GM19463 (cell line): ENCODE measurements around the gene IAH1.
A peak's percentile ranks its signal among the peaks of the same experiment; 100 is the strongest.

Source experiments
- ATAC-seq: cut with Tn5 transposase; IDR thresholded peaks from one replicate; pipeline ENCODE4 v1.9.1; 2021; ENCODE audit warnings: mild to moderate bottlenecking, moderate library complexity; ENCODE audit not compliant: unreplicated experiment

Gene IAH1

GRCh38 chr2:9527995-9528787 lies 53.8 kb downstream of the IAH1 start:
- ATAC-seq, result no peak

GRCh38 chr2:9532421-9532820 lies 58.1 kb downstream of the IAH1 start:
- no peak for ATAC-seq

- ATAC-seq, result no peak
These were observed 59.3 kb downstream of the IAH1 start for GRCh38 chr2:9533663-9534062.

- ATAC-seq, result peak; percentile 49
These were observed 60.8 kb downstream of the IAH1 start for GRCh38 chr2:9535177-9535576.

- ATAC-seq, result no peak
These were observed 62.2 kb downstream of the IAH1 start for GRCh38 chr2:9536504-9536903.

GRCh38 chr2:9538000-9538507 lies 63.7 kb downstream of the IAH1 start:
- no peak for ATAC-seq
